Activated CD4-positive, alpha-beta T cell treated with anti-CD3 and anti-CD28 coated beads, Interleukin-2, Interleukin-4, amounts not matched to agents 100 ng/mL and 50 ng/mL, durations not matched to agents 16 hours and 8 hours (primary cell): ENCODE data around the gene HS1BP3.

Source experiments
- DNase-seq: peaks from one replicate; pipeline ENCODE4 v3.0.0-alpha.2; 2020; ENCODE audit warnings: low spot score

Gene HS1BP3

GRCh38 chr2:20584399-20585358, 66.2 kb downstream of the HS1BP3 start:
- DNase-seq = no peak

- no peak for DNase-seq
Observed at GRCh38 chr2:20584045-20584398, 66.9 kb downstream of the HS1BP3 start.

- no peak for DNase-seq
Observed at GRCh38 chr2:20583425-20583881, 67.4 kb downstream of the HS1BP3 start.

DNA sequence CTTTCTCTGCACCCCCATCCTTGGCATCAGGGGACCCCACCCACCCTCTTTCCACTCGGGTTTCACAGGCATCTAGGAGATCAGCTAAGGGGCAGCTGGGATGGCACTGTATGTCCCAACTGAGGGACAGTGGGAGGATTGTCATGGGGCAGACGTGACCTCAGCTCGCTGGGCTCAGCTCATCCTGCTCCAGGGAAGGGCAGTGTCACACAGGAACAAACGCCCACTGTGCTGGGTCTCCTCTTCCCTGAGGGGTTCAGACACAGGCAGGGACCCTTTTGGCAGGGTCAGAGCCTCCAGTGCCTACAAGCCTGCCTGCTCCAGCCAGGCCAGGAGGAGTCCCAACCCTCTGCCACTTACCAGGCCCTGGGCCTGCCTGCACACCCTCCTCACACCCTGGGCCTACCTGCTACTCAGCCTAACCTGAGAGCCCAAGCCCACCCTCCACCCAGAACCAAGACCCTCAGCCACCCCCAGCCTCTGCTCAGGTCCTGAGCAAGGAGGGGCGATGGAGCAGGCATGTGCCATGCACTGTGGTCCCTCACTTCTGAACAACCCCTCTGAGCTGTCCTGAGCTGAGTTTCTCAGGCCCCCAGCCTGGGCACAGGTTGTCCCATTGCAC, 68.2 kb downstream of the HS1BP3 start:
- DNase-seq = no peak

DNA sequence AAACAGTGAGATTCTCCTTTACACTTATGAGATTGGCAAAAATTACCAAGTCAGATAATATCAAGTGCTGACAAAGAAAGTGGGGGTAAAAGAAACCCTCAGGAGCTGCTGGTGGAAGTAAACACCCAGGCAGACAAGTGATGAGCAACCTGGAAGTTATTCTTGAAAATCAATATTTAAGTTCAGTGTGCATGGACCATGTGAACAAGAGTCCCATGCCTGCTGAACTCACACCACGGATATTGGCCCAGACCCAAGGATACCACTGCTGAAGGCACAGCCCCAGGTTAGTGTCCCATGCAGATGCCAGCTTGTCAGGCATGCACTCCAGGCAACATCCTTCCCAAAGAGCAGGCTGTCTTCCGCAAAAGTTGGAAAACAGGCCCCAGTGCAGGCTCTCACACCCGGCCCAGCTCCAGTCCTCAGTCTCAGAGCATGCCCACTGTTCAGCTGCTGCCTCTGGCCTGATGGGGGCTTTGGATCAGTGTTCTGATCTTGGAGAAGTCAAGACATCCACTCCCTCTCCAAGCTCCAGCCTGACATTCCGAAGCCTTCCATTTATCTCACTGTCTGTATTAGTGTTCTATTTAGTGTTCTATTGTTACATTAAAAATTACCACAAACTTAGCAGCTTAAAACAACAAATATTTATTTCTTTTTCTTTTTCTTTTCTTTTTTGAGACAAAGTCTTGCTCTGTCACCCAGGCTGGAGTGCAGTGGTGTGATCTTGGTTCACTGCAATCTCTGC, 70.0 kb downstream of the HS1BP3 start:
- no peak for DNase-seq

DNA sequence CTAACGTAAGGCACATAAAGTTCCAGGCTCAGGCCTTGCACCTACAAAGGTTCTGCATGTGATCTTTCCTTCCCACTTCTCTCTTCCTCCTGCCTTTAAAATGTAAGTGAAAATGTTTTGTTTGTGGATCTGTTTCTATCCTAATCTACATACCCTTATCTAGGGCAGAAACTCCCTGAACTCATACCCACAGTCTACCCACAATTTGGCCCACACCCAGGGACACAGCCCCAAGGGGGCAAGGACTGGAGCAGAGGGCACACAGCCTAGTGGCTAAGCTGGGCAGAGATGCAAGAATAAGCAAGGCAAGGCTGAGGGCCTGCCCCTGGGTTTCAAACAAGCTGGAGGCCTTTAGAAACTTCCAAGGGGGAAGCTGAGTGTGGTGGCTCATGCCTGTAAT, 71.0 kb downstream of the HS1BP3 start:
- no peak for DNase-seq

DNA sequence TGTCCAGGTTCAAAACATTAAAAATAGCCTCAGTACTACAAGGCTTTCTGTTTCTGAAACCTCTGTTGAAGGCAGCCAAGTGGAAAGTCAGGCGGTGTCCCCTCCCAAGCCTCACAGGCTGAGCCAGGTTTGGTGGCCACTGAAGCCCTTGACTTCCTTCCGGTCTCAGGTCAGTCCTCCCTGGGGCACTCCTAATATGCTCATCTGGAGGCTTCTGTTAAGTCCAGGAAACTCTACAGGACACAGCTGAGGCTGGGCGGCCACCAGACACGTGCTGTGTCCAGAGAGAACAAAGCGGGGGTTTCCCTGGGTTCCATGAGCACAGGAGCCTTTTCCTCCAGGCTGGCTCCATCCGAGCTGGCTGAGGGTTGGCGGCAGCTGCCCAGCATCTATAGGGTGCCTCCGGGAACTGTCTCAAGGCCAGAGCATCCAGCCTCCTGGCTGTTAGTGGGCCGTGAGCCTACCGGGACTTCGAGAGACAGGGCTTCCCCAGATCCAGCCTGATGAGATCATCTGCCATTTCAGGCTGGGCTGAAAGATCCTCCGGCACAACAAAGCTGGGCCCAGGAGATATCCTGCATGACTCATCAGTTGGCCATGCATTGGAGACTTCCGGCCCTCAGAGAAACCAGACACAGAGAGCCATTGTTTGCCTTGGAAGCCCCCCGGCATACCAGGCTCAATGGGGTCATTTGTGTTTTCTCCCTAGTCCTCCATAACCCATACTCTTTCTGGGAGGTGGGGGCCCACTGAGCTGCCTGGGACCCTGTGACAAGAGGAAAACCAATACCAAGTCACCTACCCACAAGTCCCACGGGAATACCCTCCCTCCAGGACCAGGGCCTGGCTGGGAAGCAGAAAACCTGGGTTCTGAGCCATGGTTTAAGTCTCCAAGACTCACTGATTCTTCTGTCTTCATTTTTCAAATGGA, 71.7 kb downstream of the HS1BP3 start:
- DNase-seq = no peak

DNA sequence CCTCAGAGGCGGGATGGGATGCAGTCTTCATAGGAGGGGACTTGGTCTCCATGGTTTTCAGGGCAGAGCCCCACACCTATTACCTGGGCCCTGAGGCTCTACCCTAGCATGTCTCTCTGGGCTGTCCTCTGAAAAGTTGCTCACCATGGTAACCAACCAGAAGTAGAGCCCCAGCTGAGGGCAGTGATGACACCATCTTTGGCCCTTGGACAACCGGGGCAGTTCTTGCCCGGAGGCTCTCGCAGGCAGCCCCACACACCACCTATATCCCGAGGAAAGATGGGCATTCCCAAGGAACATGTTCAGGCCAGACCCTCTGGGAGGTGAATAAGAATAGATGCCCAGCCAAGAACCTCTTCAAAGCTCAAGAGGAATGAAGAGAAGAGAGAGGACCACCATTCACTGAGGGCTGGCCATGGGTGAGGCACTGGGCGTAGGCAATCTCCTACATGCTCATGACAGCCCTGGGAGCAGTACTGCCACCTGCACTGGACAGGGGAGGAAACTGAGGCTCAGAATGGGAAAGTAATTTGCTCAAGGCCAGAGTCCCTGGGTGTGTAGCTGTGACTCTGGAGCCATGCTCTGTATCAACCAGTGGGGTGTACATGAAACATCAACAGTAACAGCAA, 72.5 kb downstream of the HS1BP3 start:
- no peak for DNase-seq

- no peak for DNase-seq
Observed at GRCh38 chr2:20577495-20578235, 73.2 kb downstream of the HS1BP3 start.

GRCh38 chr2:20576598-20577115, 74.2 kb downstream of the HS1BP3 start:
- DNase-seq = peak; percentile 82

GRCh38 chr2:20575935-20576597, 74.8 kb downstream of the HS1BP3 start:
- no peak for DNase-seq

DNA sequence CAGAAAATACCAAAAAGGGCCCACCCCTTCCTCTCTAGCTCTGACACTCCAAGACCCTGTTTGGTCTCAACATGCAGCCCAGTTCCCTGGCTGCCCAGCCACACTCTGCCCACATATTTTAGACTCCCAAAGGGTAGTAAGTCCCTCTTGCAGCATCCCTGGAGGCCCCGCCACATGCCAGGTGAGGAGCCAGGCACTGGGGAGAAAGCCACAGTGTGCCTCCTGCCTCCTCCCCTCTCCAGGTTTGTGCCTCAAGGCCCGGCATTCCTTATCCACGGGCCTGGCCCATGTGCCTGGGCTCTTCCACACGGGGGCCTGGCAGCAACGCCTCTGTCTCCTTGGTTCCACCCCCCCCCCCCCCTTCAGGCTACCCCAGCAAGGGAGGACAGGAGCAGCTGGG, 75.5 kb downstream of the HS1BP3 start:
- DNase-seq = no peak

DNA sequence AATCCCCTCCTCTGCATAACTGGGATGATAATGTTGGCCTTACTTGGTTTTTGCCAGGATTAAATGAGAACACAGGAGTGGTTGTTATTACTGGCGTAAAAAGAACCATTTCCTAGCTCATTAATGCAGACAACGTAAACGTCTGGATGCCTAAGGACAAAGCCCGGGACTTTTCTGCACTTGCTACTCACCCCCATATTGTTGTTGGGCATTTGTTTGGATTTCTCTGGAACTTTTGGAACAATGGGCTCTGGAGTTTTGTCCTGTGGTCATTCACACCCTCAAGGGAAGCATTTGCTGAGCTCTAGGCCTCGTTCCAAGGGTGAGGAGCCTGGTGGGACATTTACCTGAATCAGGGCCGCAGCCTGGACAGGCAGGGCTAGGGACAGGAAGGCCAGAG, 76.0 kb downstream of the HS1BP3 start:
- no peak for DNase-seq

- DNase-seq = no peak
Observed at GRCh38 chr2:20574423-20574911, 76.4 kb downstream of the HS1BP3 start.

DNA sequence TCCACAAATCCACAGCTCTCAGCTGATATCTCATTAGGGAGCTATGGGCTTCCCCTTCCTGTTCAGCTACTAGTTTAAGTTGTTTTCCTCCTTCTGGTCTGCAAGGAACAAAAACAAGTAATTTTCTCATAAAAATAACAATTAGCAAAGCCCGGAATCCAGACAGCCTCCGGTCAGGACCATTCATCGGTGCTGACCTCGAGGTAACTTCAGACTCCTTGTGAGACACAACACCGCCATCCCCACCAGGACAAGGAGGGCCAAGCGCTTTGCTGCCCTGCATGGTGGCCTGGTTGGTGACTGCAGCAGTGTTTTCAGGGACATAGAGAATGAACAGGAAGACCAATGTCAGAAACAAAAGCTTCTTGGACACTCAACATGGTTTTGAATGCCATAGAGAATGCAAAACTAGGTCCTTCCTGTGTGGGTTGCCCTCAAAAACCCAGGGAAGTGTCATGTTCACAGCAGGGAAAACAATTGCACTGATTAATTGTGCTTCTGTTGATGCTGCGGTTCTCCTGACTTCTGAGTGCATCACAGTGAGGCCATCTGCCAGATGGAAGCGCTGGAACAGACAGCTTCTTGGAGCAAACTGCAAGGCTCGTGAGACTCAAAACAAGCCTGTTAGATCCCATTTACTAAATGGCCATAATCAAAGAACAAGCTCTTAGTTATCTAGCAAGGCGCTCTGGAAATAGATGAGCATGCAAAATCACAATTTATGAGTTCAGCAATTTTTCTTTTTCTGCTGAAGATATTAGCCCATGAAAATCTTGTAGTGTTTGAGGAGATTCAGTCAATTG, 77.1 kb downstream of the HS1BP3 start:
- DNase-seq = no peak

DNA sequence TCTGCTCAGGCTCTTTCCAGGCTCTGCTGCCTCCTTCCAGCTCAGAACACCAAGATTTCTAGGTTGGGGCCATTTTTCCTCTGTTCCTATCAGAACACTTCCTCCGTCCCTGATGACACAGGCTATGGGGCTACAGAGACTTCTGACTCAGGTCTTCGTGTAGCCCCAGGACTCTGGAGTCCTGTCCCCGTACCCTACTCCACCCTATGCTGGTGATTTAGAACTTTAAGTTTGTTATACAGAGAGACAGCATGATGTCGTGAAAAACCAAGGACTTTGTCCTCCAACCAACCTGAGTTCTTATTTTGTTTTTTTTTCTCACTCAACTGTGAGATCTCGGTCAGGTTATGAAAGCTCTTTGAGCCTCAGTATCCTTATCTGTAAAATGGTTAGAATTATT, 78.7 kb downstream of the HS1BP3 start:
- no peak for DNase-seq

DNA sequence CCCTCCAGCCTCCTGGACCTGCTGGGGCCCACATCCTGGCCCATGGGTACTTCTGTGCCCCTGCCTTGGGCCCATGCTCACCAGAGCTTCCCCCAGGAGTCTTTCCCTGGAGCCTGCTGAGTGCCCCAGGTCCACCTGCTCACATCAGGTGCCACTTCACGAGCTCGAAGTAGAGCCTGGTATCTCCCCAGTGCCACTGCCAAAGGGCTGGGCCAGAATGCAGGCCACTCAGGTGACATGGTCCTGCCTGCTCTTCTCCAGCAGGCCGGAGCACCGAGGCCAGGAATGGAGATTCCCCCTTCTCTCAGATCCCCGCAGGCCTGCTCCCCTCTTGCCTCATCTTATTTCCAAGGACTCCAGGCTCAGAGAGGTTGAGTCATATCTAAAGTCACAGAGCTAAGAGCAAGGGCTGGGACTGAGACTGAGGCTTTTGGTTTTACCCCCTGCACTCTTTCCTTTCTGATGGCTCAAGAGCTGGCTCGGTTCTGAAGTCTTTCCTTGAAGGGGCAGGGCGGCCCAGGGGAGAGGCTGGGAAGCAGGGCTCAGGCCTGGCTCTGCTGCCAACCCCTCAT, 79.2 kb downstream of the HS1BP3 start:
- peak; percentile 21 for DNase-seq

GRCh38 chr2:20571231-20571630, 79.7 kb downstream of the HS1BP3 start:
- DNase-seq = no peak
